Epidermal melanocyte (primary cell): ENCODE results near the gene PCDHB14.

Source experiments
- DNase-seq: peaks from one replicate; pipeline ENCODE4 v3.0.0; 2011; ENCODE audit warnings: low spot score; ENCODE audit not compliant: insufficient read length

The PCDHB14 gene

GRCh38 chr5:141272906-141273305, 49.8 kb downstream of the PCDHB14 start:
- no peak for DNase-seq
